Parathyroid adenoma (tissue), 2 donors: ENCODE data around the gene GPANK1.

Experiments
- H2AFZ ChIP-seq: fragments of 300-600 bp; sonication (generic); one replicate; pipeline ENCODE4 v1.7.0; 2017; ENCODE audit warnings: antibody characterized with exemption, mild to moderate bottlenecking
- H3K27ac ChIP-seq: fragments of 300-600 bp; sonication (generic); one replicate; pipeline ENCODE4 v1.7.0; 2017
- H3K27me3 ChIP-seq: fragments of 300-600 bp; sonication (generic); one replicate; pipeline ENCODE4 v1.7.0; 2017; ENCODE audit warnings: low read length; ENCODE audit not compliant: control insufficient read depth, insufficient read depth
- H3K36me3 ChIP-seq: fragments of 300-600 bp; sonication (generic); one replicate; pipeline ENCODE4 v1.7.0; 2017; ENCODE audit warnings: low read length; ENCODE audit not compliant: control insufficient read depth, insufficient read depth
- H3K4me1 ChIP-seq: fragments of 300-600 bp; sonication (generic); one replicate; pipeline ENCODE4 v1.7.0; 2017; ENCODE audit warnings: control low read depth
- H3K4me2 ChIP-seq: fragments of 300-600 bp; sonication (generic); one replicate; pipeline ENCODE4 v1.7.0; 2017; ENCODE audit warnings: low read length
- H3K4me3 ChIP-seq: fragments of 300-600 bp; sonication (generic); one replicate; pipeline ENCODE4 v1.7.0; 2017; ENCODE audit warnings: low read depth, low read length
- H3K79me2 ChIP-seq: fragments of 300-600 bp; sonication (generic); one replicate; pipeline ENCODE4 v1.7.0; 2017; ENCODE audit warnings: control low read depth
- H3K9ac ChIP-seq: fragments of 300-600 bp; sonication (generic); one replicate; pipeline ENCODE4 v1.7.0; 2017; ENCODE audit warnings: mild to moderate bottlenecking
- H3K9me3 ChIP-seq: fragments of 300-600 bp; sonication (generic); one replicate; pipeline ENCODE4 v1.7.0; 2017; ENCODE audit warnings: low read length; ENCODE audit not compliant: control insufficient read depth
- TF ChIP-seq, protein P1 (sequence below): fragments of 300-600 bp; sonication (generic); IDR thresholded peaks from one replicate; pipeline ENCODE4 v1.7.0; 2017; ENCODE audit warnings: antibody characterized with exemption, mild to moderate bottlenecking
- donor health status: primary hyperparathyroidism.

The GPANK1 gene

DNA sequence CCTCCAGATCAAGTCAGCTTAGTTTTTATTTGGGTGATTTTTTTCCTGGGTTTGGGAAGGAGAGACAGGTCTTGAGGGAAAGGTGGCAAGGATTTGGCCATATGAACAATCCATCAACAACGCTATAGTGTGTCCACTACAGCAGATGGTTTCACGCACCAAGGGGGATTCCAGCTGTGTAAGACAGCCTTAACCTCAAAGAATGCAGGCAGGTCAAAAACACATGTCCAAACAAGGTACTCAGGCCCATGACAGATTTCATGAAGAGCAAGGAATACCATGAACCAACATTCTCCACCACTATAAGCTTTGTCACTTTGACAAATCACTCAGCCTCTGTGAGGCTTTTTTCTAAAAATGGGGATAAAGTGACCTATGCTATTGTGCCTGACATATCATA lies 47.8 kb downstream of the GPANK1 start:
- no peak overlapping the region for H3K4me3 ChIP-seq
- H3K79me2 ChIP-seq = peaks cover 6% of the 10 kb centered on the region
- H3K36me3 ChIP-seq = no peaks in the 10 kb centered on the region
- no peaks in the 10 kb centered on the region for H3K9me3 ChIP-seq
- no peak overlapping the region for H3K4me2 ChIP-seq
- no peak overlapping the region for H2AFZ ChIP-seq
- H3K4me1 ChIP-seq = peaks cover 20% of the 10 kb centered on the region
- no peak overlapping the region for H3K9ac ChIP-seq
- TF ChIP-seq, protein P1, sequence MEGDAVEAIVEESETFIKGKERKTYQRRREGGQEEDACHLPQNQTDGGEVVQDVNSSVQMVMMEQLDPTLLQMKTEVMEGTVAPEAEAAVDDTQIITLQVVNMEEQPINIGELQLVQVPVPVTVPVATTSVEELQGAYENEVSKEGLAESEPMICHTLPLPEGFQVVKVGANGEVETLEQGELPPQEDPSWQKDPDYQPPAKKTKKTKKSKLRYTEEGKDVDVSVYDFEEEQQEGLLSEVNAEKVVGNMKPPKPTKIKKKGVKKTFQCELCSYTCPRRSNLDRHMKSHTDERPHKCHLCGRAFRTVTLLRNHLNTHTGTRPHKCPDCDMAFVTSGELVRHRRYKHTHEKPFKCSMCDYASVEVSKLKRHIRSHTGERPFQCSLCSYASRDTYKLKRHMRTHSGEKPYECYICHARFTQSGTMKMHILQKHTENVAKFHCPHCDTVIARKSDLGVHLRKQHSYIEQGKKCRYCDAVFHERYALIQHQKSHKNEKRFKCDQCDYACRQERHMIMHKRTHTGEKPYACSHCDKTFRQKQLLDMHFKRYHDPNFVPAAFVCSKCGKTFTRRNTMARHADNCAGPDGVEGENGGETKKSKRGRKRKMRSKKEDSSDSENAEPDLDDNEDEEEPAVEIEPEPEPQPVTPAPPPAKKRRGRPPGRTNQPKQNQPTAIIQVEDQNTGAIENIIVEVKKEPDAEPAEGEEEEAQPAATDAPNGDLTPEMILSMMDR = no peak
- H3K27ac ChIP-seq = no peak overlapping the region
- no peaks in the 10 kb centered on the region for H3K27me3 ChIP-seq

DNA sequence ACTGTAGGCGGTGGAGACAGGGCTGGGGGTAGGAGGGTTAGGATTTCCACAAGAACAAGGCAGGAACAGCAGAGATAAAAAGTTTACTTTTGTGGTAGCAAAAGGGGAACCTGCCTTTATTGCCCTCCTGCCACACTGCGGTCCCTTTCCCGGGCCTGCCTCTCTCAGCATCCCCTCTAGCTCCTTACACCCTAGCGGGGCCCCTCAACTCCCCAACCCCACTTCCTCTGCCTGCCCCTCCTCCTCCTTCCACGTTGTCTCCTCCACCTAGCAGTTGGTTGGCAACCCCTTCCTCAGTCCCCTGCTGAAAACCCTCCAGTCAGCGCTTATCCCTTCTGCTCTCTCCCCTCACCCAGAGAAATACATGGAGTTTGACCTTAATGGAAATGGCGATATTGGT lies 49.0 kb downstream of the GPANK1 start:
- H3K36me3 ChIP-seq = no peaks in the 10 kb centered on the region
- no peaks in the 10 kb centered on the region for H3K79me2 ChIP-seq
- TF ChIP-seq, protein P1 = no peak
- no peak overlapping the region for H3K4me2 ChIP-seq
- no peaks in the 10 kb centered on the region for H3K27me3 ChIP-seq
- no peak overlapping the region for H3K4me3 ChIP-seq
- no peak overlapping the region for H3K9ac ChIP-seq
- H3K4me1 ChIP-seq = peaks cover 13% of the 10 kb centered on the region
- H2AFZ ChIP-seq = no peak overlapping the region
- no peaks in the 10 kb centered on the region for H3K9me3 ChIP-seq
- H3K27ac ChIP-seq = no peak overlapping the region

DNA sequence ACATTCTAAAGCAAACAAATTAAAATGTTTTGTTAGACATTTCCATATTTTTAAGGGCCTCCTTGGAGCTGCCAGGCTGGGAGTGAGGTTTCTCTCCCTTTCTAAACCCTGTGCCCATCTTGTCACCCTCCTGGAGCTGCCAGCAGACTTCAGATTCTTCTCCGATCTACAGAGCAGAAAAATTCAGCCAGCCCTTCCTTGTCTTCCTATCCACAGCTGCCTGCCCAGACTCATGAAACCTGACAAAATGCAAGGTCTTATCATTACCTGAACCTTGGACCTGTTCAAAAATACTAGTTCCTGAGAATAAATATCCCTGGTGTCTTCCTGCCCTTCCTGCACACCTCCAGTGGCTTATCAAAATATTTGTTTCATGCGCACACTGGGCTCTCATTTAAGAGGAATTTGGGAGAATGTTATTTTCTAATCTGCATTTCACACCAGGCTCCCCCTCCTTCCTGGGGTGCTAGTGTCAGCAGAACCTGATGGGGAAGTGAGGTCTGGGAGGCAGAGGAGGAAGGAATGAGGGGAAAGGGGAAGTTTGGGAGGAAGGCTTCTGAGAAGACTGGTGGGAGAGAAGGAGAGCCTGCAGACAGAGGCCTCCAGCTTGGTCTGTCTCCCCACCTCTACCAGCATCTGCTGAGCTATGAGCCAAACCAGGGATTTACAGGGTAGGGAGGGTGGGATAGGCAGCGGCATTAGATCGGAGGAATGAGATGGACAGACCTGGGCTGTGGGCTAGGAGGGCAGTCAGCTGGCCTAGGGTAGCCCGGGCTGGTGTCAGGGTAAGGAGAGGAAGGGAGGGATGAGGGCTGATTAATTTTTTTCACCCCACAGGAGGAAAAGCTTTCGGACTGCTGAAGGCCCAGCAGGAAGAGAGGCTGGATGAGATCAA lies 49.9 kb downstream of the GPANK1 start, which contains the start of gene AIF1:
AIF1 (plus strand) TSS at position 551 of the 895 bp plus-strand sequence; CDS start at position 647, 96 bp downstream.
- peak within 1 kb of the TSS; percentile 77 for H3K27ac ChIP-seq
- no peak within 1 kb of the TSS for H3K9ac ChIP-seq
- no peak within 1 kb of the TSS for H3K4me3 ChIP-seq

DNA sequence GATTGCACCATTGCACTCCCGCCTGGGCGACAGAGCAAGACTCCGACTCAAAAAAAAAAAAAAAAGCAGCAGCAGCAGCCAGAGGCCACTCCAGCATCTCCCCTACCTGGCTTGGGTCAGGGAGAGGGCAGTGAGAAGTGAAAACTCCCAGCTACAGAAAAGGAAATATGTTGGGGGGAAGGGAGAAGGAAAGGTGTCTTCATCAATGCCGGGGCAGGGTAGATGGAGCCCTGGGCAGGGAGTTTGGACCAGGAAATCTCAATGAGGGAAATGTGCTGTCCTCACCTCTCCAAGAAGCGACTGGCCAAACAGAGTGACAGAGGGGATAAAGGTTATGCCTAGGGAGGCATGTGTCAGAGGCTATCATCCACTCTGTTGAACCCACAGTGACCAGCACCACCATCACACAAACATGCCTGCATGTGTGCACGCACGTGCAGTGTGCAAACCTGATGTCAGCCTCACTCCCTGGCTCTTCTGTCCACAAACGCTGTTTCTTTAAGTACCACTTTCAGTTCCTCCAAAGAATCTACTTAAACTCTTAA lies 50.6 kb downstream of the GPANK1 start:
- Histone ChIP-seq H3K27me3 (no peaks in the 10 kb centered on the region), H3K4me1 (peaks cover 21% of the 10 kb centered on the region), H2AFZ (peak overlapping the region; percentile 89), H3K9me3 (no peaks in the 10 kb centered on the region), H3K4me2 (no peak overlapping the region), H3K36me3 (no peaks in the 10 kb centered on the region), H3K79me2 (no peaks in the 10 kb centered on the region), H3K9ac (no peak overlapping the region), H3K27ac (peak overlapping the region; percentile 77), H3K4me3 (no peak overlapping the region)
- TF ChIP-seq, protein P1 = no peak

More for the DNA sequence above, 49.9 kb downstream of the GPANK1 start, which contains the start of gene AIF1:
- Histone ChIP-seq H3K4me1 (peaks cover 16% of the 10 kb centered on the region), H3K27me3 (no peaks in the 10 kb centered on the region), H3K36me3 (no peaks in the 10 kb centered on the region), H3K79me2 (no peaks in the 10 kb centered on the region), H3K4me2 (no peak within 1 kb of the TSS), H3K9me3 (no peaks in the 10 kb centered on the region), H2AFZ (peak within 1 kb of the TSS; percentile 89)
- TF ChIP-seq, protein P1 = no peak
